Activated CD4-positive, alpha-beta T cell treated with anti-CD3 and anti-CD28 coated beads, Interleukin-2, amount 50 U/mL, for 24 hours (primary cell): Measurements from ENCODE around the gene CD19.
"Not testable (repeated sequence)": the region's sequence is repeated elsewhere in the genome, so short reads cannot be mapped to it uniquely, and the experiment has no call there.

ENCODE experiments used
- DNase-seq, 2 donors: peaks; one replicate each; pipeline ENCODE4 v3.0.0-alpha.2; 2020; ENCODE audit warnings: low read depth in 1 of 2, low spot score in 1 of 2

Gene CD19

DNA sequence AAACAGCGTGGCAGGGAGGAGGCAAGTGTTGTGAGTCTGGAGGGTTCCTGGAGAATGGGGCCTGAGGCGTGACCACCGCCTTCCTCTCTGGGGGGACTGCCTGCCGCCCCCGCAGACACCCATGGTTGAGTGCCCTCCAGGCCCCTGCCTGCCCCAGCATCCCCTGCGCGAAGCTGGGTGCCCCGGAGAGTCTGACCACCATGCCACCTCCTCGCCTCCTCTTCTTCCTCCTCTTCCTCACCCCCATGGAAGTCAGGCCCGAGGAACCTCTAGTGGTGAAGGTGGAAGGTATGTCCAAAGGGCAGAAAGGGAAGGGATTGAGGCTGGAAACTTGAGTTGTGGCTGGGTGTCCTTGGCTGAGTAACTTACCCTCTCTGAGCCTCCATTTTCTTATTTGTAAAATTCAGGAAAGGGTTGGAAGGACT is at the start of gene CD19:
TSS of gene CD19 (plus strand) at position 171 of the 425 bp plus-strand sequence. CDS start at position 201, 30 bp downstream.
- DNase-seq: no peak

DNA sequence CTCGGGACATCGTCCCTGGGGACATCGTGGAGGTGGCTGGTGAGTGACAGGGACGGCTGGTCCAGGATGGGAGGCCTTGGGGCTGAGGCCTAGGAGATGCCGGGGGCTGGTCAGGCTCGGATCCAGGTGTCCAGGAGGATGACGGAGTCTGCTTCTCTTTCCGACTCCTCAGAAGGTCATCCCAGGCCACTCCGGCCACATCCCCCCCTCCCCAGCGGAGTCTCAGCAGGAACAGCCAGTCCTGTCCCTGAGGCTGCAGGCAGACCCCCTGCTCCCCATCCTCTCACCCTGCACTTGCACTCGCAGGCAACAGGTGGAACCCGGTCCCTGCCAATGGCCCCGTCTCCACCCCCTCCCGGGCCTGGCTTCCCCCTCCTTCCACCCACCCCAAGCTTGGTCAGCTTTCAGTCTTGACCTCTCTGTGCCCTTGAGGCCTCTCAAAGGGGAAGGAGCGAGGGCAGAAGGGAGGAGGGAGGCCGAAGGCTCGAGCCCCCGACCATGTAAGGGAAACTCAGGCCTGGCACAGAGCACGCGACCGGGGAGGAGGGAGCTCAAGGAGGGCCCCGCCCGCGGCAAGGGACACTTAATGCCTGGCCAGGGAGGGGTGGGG is 49.1 kb upstream of the CD19 start:
- no peak for DNase-seq

DNA sequence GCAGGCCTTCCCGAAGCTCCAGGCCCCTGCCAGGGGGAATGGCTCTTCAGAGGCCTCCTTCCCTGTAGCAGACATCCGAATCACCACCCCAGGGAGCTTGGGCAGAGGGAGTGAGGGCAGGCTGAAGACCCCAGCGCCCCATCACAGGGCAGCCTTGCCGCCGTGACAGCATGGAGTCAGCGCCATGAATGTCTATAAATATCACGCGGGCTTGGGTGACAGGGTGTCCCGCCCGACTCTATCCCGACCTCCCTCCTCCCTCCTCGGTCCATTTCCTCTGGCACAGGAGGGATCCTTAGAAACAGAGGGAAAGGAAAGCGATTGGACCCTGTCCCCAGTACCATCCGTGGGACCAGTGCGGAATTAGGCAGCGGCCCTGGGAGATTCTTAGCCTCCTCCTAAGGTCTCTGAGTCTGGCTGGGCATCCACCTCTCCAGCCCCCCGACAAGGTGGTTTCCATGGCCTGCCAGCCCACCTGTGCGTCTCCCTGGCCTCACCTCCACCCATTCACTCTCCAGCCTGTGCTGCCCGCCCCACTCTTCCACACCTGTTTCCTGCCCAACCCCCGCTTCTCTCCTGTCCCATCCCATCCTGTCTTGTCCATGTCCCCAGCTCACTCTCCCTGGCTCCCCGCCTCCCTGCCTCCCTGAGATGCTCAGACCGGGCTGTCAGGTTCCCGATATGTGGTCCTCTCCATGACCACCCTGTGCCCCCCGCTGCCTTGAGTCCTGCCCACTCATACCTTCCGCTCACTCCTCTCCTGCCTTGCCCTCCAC is 48.4 kb upstream of the CD19 start:
- no peak for DNase-seq

DNA sequence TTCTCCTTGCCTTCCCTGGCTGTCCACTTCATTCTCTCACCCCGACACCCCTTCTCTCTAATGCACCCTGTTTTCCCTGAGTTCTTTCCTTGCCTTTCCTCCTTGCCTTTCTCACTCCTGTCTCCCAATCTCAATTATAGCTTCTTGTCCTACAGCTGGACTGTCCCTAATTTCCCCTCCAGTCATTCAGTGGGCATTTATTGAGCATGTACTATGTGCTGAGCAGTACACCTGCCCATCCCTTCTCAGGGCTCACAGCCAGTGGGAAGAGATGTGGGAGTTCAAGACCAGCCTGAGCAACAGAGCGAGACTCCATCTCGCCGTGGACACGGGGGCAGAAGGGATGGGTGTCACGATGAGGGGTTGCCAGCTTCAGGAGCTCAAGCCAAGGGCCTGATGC is 47.7 kb upstream of the CD19 start:
- no peak for DNase-seq

DNA sequence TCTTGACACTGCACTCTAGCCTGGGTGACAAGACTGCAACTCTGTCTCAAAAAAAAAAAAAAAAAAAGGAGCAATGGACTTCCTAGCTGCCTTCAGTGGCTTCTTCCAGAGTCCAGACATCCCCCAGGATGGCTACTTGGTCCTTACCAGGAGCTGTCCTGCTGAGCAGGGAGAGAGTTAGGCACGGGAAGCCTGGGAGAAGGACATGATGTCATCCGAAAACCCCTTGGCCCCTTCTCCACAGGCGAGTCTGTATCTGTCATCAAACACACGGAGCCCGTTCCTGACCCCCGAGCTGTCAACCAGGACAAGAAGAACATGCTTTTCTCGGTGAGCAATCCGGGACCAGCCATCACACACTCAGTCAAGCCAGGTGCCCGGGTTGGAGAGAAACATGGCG is 44.8 kb upstream of the CD19 start:
- no peak for DNase-seq

DNA sequence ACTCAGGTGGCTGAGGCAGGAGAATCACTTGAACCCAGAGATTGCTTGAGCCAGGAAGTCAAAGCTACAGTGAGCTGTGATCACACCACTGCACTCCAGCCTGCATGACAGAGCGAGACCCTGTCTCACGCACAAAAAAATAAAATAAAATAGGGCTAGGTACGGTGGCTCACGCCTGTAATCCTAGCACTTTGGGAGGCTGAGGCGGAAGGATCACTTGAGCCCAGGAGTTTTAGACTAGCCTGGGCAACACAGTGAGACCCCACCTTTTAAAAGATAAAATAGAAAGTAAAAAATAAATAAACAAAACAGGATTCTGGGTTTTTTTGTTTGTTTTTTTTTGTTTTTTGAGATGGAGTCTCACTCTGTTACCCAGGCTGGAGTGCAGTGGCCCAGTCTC is 41.4 kb upstream of the CD19 start:
- not testable (repeated sequence) for DNase-seq

DNA sequence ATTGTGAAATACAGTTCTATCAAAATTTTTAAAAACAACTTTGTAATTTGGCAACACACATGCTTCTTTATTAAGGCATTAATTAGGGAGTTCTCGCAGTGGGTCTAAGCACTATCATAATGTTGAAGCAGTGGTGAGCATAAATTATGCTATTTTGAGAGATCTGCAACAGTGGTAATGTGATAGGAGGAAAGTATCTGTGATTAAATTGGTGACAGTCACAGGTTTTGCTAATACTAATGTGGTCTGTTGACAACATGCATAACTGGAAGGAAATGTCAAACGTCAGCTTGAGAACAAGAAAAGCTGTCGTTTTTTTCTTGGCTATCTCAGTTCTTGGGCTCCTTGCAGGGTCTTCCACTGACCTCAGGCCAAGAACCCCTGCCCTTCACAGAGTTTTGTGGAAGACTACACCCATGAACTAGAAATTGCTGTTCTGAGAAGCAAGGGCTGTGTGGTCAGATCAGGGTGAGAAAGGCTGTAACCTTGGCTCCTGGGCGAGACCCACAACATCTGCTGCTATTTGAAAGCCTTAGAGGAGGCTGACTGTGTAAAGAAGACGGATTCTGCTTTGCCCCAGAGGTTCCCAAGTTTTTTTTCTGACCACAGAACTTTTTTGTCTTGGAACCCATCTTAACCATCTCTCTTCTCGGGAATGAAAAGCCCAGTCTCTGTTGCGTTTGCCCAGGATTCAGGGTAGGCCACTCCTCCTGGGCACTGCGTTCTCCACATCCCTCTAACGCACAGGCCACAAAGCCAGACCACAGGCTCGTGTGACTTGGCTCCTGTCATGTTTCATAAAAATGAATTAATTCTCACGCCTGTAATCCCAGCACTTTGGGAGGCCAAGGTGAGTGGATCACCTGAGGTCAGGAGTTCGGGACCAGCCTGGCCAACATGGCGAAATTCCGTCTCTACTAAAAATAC is 39.5 kb upstream of the CD19 start:
- DNase-seq: no peak

DNA sequence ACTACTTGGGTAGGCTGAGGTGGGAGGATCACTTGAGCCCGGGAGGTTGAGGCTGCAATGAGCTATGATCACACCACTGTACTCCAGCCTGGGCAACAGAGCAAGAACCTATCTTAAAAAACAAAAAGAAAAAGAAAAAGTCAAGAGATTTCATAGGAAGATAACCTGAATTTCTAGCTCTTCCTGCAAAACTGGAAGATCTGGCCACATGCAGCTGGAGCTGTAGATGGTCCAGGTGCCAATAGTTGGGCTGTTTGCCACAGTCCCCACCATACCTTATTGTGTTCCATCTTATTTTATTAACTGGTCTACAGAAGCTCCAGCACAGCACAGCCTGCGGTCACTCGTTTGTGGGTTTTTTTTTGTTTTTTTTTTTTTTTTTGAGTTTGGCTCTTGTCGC is 38.5 kb upstream of the CD19 start:
- DNase-seq: no peak

DNA sequence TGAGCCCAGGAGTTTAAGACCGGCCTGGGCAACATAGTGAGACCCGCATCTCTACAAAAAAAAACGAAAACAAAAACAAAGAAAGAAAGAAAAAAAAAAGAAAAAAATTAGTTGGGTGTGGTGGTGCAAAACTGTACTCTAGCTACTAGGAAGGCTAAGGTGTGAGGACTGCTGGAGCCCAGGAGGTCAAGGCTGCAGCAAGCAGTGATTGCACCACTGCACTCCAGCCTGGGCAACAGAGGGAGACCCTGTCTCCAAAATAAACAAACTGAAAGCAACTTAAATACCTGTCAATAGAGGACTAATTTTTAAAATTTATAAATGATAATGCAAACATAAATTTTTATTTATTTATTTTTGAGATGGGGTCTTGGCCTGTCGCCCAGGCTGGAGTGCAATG is 36.2 kb upstream of the CD19 start:
- no peak for DNase-seq

DNA sequence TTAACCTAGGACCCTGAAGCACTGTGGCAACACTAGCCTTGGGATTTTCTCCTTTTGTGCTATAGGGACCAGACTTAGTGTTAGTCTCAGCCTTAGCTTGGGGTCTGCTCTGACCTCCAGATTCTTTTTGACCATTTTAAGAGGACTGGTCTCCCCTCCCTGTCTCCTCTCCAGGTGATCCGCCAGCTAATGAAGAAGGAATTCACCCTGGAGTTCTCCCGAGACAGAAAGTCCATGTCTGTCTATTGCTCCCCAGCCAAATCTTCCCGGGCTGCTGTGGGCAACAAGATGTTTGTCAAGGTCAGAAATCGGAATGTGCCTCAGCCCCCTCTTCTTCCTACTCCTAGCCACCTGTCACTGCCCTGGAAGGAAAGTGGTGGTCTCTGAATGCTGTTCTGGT is 33.9 kb upstream of the CD19 start:
- DNase-seq: no peak

DNA sequence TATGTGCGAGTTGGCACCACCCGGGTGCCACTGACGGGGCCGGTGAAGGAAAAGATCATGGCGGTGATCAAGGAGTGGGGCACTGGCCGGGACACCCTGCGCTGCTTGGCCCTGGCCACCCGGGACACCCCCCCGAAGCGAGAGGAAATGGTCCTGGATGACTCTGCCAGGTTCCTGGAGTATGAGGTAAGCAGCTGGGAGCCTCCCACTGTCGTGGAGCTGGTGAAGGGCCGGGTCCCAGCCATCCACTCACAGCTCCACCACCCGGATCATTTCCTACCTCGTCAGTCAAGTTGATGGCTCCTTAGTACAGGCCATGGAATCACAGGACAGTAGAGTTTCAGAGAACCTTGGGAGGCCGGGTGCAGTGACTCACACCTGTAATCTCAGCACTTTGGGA is 33.5 kb upstream of the CD19 start:
- no peak for DNase-seq

DNA sequence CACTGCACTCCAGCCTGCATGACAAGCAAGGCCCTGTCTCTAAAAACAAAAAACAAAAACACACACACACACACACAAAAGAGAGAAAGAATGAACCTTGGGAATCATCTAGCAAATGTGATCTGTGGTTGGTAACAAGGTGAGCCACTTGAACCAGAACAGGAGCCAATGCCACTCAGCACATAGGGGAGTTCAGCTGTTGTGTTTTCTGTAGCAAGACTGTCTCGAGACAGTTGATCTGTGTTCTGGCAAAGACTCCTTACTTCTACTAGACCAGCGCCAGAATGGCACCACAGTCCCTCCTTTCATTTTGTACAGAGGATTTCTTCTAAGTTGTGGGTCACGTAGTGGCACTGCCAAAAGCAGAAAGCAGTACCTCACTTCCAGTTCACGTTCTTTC is 32.8 kb upstream of the CD19 start:
- no peak for DNase-seq

DNA sequence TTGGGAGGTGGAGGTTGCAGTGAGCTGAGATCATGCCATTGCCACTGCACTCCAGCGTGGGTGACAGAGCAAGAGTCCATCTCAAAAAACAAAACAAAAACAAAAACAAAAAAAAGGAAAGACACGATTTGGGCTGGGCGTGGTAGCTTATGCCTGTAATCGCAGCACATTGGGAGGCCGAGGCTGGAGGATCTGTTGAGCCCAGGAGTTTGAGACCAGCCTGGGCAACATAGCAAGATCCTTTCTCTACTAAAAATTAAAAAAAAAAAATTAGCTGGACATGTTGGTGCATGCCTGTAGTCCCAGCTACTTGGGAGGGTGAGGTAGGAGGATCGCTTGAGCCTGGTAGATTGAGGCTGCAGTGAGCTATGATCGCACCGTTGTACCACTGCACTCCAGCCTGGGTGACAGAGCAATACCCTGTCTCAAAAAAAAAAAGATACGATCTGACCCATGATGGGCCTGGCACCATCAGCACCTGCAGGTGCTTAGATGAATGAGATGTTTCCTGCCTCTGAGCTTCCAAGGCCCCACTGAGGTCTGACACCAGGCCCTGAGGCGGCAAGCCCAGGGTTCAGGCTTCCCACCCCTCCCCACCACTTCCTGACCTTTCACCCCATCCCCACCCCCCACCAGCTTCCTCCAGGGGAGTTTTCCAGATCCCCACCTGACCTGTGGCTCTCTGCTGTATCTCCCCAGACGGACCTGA is 31.7 kb upstream of the CD19 start:
- no peak for DNase-seq

DNA sequence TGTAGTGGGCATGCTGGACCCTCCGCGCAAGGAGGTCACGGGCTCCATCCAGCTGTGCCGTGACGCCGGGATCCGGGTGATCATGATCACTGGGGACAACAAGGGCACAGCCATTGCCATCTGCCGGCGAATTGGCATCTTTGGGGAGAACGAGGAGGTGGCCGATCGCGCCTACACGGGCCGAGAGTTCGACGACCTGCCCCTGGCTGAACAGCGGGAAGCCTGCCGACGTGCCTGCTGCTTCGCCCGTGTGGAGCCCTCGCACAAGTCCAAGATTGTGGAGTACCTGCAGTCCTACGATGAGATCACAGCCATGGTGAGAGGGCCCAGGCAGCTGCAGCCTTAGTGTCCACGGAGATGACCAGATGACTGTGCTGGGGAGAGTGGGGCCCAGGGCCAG is 31.2 kb upstream of the CD19 start:
- DNase-seq: no peak

DNA sequence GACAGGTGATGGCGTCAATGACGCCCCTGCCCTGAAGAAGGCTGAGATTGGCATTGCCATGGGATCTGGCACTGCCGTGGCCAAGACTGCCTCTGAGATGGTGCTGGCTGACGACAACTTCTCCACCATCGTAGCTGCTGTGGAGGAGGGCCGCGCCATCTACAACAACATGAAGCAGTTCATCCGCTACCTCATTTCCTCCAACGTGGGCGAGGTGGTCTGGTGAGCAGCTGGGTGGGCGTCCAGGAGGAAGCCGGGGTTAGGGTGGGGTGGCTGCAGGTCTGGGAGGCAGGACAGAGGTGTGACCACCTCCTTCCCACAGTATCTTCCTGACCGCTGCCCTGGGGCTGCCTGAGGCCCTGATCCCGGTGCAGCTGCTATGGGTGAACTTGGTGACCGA is 29.9 kb upstream of the CD19 start:
- no peak for DNase-seq

DNA sequence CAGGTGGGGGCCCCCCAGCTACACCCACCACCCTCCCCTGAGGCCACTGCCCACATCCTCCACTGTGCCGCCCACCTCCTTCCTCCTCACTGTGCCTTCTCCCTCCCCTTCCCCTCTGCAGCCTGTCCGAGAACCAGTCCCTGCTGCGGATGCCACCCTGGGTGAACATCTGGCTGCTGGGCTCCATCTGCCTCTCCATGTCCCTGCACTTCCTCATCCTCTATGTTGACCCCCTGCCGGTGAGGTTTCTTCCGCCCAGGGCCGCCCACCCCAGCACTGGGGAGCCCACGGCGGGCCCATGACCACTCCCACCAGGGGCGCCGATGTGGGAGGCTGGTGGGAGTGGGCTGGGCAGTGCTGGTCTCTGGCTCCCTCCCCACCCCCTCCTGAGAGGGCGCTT is 28.9 kb upstream of the CD19 start:
- DNase-seq: no peak

DNA sequence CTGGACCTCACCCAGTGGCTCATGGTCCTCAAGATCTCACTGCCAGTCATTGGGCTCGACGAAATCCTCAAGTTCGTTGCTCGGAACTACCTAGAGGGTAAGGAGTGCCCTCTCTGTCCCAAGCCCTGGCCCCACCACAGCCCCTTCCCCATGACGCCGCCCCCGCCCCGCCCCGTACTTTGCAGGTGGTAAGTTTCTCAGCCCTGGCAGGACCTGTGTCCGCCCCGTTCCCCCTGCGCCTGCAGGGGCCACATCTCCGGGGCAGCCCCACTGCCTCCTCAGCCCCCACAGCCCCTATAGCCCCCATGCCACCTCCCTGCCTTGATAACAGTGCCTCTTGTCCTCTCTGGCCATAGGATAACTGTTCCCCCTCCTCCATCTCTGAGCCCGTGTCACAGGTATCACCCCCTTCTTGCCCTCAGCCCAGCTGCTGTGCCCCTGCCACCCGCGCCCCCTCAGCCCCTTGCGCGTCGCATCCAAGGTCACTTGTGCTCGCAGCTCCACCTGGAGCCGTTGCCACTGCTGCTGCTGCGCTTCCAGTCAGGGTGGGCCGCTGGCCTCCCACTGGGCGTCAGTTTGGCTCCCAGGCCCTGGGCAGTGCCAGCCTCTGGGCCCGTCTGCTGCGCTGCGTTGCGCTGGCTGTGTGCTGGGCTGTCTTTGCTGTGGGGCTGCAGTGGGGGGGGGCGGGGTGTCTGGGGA is 28.3 kb upstream of the CD19 start:
- no peak for DNase-seq

DNA sequence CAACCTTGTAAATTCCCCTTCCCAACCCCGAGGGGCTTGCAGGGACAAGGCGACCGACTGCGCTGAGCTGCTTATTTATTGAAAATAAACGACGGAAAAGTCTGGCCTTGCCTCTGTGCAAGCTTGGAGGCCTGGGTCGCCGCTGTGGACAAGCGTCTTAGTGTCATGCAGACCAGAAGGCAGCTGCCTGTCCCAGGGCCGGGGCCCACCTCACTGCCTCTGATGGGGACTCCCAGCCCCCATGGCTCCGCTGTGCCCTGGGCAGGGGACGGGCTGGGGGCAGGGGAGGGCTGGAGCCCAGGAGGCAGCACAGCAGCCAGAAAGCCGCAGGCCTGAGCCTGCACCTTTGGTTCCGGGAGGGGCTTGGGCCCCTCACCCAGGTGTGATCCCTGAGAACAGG is 27.4 kb upstream of the CD19 start:
- no peak for DNase-seq

DNA sequence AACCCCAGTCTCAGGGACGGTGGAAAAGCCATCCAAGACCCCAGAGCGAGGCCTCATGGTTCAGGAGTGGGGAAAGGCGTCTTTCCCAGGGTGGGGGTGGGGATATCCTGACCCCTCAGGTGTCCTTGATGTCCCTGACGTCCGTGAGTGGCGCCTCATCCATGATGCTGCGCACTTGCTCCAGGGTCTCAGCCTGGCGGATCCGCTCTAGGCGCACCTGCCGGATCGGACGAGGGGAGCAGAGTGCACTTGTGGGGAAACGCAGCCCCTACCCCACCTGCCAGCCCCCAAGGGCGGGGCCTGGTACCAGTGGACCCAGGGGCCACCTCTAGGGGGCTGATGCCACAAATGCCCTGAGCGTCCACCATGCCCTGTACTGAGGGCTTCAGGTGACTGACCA is 26.9 kb upstream of the CD19 start:
- no peak for DNase-seq

DNA sequence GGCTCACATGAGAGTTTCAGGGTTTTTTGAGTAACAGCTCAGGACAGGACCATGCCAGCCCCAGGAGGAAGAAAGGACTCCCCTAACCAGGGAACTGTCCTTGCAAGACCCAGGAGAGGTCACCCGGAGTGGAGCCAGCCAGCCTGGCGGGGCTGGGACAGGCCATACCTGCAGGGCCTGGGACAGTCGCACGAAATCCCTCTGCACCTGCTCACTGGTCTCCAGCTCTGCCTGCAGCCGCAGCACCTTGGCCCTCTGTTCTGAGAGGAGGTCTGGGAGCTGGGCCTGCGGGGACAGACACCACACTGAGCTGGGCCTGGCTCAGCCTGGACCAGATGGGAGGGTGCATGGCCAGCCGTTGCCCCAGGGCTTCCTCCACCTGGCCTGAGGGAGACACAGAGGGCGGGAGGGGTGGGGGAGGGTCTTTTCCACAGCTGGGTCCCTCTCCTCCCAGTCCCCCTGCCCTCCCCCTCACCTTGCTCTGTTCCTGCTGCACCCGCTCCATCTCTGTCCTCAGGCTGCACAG is 26.5 kb upstream of the CD19 start:
- no peak for DNase-seq
